HepG2 (cell line): ENCODE results near the gene DNAJB6.

ENCODE experiments used
- RFX1 ChIP-seq: fragments of 450-650 bp; IDR thresholded peaks from 2 replicates; pipeline ENCODE4 v1.6.1; 2017
- ZHX1 ChIP-seq: sonication (generic); formaldehyde crosslinking; IDR thresholded peaks from 2 replicates; pipeline ENCODE4 v1.8.1; 2022; ENCODE audit warnings: low read depth, mild to moderate bottlenecking, missing genetic modification reagents

GRCh38 chr7:157464111-157464970, 127.5 kb downstream of the DNAJB6 start:
- no peak for TF ChIP-seq RFX1
- TF ChIP-seq ZHX1 (CRISPR knock-in tag), result no peak
